ENCODE data around the gene CYB561D2. TPM values are rescaled to one million over a fixed set of nuclear protein-coding genes. Genes with fewer than 3 reads are reported as not detected.

Gene CYB561D2
- total and polyA plus RNA-seq, 10 of the 15 experiments (the other 5 are each of a cell fraction or from before 2014, with no cell fraction given), result 7.6 to 39.2 (median 18.8) TPM

GRCh38 chr3:50317300-50317699 lies 33.4 kb upstream of the CYB561D2 start (continued):
- TF ChIP-seq ZNF687 (IDR thresholded peaks at IDR 0.05), result no peak
- no peak for TF ChIP-seq ZNF207 (IDR thresholded peaks at IDR 0.05; ENCODE audit: borderline replicate concordance)
- no peak for TF ChIP-seq ATF7 (IDR thresholded peaks at IDR 0.05; ENCODE audit: low read depth)
- no peak for TF ChIP-seq ZSCAN29 (IDR thresholded peaks at IDR 0.05)
- TF ChIP-seq, protein P1, sequence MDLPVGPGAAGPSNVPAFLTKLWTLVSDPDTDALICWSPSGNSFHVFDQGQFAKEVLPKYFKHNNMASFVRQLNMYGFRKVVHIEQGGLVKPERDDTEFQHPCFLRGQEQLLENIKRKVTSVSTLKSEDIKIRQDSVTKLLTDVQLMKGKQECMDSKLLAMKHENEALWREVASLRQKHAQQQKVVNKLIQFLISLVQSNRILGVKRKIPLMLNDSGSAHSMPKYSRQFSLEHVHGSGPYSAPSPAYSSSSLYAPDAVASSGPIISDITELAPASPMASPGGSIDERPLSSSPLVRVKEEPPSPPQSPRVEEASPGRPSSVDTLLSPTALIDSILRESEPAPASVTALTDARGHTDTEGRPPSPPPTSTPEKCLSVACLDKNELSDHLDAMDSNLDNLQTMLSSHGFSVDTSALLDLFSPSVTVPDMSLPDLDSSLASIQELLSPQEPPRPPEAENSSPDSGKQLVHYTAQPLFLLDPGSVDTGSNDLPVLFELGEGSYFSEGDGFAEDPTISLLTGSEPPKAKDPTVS (IDR thresholded peaks at IDR 0.05; ENCODE audit: low read depth, low read length), result no peak
- no peak for TF ChIP-seq ATF3 (IDR thresholded peaks at IDR 0.05; ENCODE audit: borderline replicate concordance, extremely low read depth, low read depth, low read length)
- TF ChIP-seq ZNF274 (IDR thresholded peaks at IDR 0.05; ENCODE audit: insufficient read depth, insufficient read length), result no peak
- TF ChIP-seq MYB (IDR thresholded peaks at IDR 0.05; ENCODE audit: borderline replicate concordance, low read depth, low read length), result no peak
- TF ChIP-seq RUNX3 (IDR thresholded peaks at IDR 0.05; ENCODE audit: low read length), result no peak

Data from GM12878 (cell line).